Ovary (tissue), 3 donors: Measurements from ENCODE around the gene EPN3.

Source experiments
- EP300 ChIP-seq: sonication (generic); formaldehyde crosslinking; IDR thresholded peaks from one replicate; pipeline ENCODE4 v1.6.1; 2017; ENCODE audit warnings: antibody characterized with exemption
- POLR2A ChIP-seq: fragments of 450-650 bp; IDR thresholded peaks from one replicate; pipeline ENCODE4 v1.6.1; 2017; ENCODE audit warnings: antibody characterized with exemption, mild to moderate bottlenecking, moderate library complexity
- TF ChIP-seq, protein P1 (sequence below), 3 donors: fragments of 450-650 bp in 2 of 3; fragments of 200-600 bp in 1 of 3; IDR thresholded peaks; one replicate each; pipeline versions ENCODE4 v1.5.1 to v1.8.0; 2016 to 2022; ENCODE audit warnings: antibody characterized with exemption in 3 of 3, mild to moderate bottlenecking in 1 of 3
- donor health status: DM: no; HTN: no; CAD: no.

DNA sequence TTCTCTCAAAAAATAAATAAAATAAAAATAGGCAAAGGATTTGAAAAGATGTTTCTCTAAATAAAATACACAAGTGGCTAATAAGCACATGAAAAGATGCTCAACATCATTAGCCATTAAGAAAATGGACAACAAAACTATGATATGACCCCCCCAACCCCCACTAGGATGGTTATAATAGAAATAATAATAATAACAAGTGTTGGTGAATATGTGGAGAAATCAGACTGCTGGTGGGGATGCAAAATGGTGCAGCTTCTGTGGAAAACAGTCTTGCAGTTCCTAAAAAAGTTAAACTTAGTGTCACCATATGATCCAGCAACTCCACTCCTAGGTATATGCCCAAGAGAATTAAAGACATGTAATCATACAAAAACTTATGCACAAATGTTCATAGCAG lies 33.3 kb upstream of the EPN3 start:
- TF ChIP-seq POLR2A (no peak), EP300 (no peak)
- TF ChIP-seq, protein P1, sequence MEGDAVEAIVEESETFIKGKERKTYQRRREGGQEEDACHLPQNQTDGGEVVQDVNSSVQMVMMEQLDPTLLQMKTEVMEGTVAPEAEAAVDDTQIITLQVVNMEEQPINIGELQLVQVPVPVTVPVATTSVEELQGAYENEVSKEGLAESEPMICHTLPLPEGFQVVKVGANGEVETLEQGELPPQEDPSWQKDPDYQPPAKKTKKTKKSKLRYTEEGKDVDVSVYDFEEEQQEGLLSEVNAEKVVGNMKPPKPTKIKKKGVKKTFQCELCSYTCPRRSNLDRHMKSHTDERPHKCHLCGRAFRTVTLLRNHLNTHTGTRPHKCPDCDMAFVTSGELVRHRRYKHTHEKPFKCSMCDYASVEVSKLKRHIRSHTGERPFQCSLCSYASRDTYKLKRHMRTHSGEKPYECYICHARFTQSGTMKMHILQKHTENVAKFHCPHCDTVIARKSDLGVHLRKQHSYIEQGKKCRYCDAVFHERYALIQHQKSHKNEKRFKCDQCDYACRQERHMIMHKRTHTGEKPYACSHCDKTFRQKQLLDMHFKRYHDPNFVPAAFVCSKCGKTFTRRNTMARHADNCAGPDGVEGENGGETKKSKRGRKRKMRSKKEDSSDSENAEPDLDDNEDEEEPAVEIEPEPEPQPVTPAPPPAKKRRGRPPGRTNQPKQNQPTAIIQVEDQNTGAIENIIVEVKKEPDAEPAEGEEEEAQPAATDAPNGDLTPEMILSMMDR (IDR thresholded peaks at IDR 0.05) = no peak
